ENCODE results near the gene LRRC66. TPM values are rescaled to one million over a fixed set of nuclear protein-coding genes. Genes with fewer than 3 reads are reported as not detected.

The LRRC66 gene
- polyA plus RNA-seq, 1 experiment = 0.28 TPM

DNA sequence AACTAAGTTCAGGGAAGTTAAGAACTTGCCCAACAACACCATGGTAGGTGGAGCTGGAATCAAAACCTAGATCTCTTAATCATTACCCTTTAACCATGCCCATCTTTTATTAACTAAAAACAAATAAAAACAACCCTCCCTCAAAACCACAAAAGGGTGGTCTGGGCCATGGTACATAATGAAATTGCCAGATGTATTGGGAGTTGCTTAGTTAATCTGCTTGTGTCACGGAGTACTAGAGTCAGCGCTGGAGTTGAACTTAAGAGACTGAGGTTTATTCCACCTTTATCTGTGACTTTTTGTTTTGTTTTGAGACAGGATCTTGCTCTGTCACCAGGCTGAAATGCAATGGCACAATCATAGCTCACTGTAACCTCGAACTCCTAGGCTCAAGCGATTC, 13.3 kb downstream of the LRRC66 start:
- H3K27me3 ChIP-seq (ENCODE audit: control insufficient read depth, insufficient read depth, low read length) = no peaks in the 10 kb centered on the region
- TF ChIP-seq, protein P1, sequence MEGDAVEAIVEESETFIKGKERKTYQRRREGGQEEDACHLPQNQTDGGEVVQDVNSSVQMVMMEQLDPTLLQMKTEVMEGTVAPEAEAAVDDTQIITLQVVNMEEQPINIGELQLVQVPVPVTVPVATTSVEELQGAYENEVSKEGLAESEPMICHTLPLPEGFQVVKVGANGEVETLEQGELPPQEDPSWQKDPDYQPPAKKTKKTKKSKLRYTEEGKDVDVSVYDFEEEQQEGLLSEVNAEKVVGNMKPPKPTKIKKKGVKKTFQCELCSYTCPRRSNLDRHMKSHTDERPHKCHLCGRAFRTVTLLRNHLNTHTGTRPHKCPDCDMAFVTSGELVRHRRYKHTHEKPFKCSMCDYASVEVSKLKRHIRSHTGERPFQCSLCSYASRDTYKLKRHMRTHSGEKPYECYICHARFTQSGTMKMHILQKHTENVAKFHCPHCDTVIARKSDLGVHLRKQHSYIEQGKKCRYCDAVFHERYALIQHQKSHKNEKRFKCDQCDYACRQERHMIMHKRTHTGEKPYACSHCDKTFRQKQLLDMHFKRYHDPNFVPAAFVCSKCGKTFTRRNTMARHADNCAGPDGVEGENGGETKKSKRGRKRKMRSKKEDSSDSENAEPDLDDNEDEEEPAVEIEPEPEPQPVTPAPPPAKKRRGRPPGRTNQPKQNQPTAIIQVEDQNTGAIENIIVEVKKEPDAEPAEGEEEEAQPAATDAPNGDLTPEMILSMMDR (IDR thresholded peaks at IDR 0.05; ENCODE audit: insufficient read depth, low read depth, low read length) = no peak
- no peaks in the 10 kb centered on the region for H3K36me3 ChIP-seq (ENCODE audit: control insufficient read depth, insufficient read depth, low read length)
- CTCF ChIA-PET = no interaction called here
- no peak for DNase-seq (ENCODE audit: low read depth)
- no peak overlapping the region for H3K4me3 ChIP-seq (ENCODE audit: low read depth, low read length)
- POLR2A ChIA-PET = no interaction called here

DNA sequence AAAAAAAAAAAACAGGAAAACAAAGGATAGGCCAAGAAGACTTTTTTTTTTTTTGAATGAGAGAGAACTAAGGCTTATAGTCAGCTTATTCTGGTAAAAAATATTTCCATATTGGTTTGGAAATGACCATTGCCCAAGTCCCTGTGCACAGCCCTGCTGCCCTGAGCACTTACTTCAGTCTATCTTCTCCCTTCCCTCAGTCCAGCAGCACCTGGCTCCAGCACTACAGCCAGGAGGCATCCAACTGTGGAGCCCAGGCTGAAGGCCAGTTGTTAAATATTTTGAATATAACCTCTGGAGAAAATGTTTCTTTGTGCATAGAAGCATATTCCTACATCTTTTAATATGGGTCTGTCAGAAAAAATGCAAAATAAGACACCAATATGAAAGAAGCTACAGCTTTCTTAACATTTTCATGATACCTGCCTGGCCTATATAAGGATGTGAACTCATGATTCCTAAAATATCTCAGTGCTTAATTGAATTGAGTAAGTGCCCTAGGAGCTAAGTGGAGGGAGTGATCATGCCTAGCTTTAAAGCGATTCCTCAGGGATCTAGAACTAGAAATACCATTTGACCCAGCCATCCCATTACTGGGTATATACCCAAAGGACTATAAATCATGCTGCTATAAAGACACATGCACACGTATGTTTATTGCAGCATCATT, 14.4 kb downstream of the LRRC66 start:
- DNase-seq (ENCODE audit: low read depth) = no peak
- CTCF ChIA-PET = interaction anchor here (0.6 kb wide), 1 partner anchor 101 kb away, joined by 3 read pairs; no protein-coding TSS in a partner anchor
- no peak overlapping the region for H3K4me3 ChIP-seq (ENCODE audit: low read depth, low read length)
- no peaks in the 10 kb centered on the region for H3K27me3 ChIP-seq (ENCODE audit: control insufficient read depth, insufficient read depth, low read length)
- no peaks in the 10 kb centered on the region for H3K36me3 ChIP-seq (ENCODE audit: control insufficient read depth, insufficient read depth, low read length)
- POLR2A ChIA-PET = no interaction called here
- TF ChIP-seq, protein P1 (IDR thresholded peaks at IDR 0.05; ENCODE audit: insufficient read depth, low read depth, low read length) = no peak

DNA sequence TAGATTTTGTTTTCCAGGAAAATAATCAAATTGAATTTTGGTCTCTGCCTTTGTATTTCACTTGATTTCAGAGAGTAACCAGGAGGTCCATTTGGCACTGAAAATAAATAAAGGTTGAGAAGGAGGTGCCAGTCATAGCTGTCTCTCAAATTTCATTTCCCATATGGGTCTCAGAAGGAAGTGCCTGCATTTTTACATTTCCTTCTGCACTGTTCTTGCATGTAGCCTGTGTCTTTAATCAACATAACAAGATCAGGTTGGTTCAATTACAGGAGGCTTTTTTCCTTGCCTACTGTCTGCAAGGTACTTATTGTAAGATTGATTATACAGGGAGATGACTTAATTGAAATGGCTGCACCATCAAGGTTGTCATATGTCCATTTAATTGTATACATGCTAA, 15.7 kb downstream of the LRRC66 start:
- DNase-seq (ENCODE audit: low read depth) = no peak
- TF ChIP-seq, protein P1 (IDR thresholded peaks at IDR 0.05; ENCODE audit: insufficient read depth, low read depth, low read length) = no peak
- Histone ChIP-seq H3K36me3 (ENCODE audit: control insufficient read depth, insufficient read depth, low read length) (no peaks in the 10 kb centered on the region), H3K4me3 (ENCODE audit: low read depth, low read length) (no peak overlapping the region), H3K27me3 (ENCODE audit: control insufficient read depth, insufficient read depth, low read length) (no peaks in the 10 kb centered on the region)
- ChIA-PET CTCF (no interaction called here), POLR2A (no interaction called here)

DNA sequence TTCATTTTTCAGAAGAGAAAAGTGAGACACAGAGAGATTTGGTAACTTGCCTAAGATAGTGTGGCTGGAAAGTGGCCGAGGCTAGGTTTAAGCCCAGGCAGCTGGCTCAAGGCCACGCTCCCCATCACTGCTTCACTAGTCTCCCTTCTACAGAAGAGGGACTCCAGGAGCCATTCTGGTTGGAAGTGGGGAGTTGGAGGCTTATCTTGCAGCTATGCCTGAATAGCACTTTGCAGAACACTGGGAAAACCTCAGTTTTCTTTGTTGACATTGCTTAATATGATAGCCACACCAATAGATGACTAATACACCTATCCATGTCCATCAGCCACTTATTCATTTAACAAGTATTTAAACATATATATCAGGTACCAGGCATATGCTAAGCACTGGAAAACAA, 18.5 kb downstream of the LRRC66 start:
- ChIA-PET CTCF (no interaction called here), POLR2A (no interaction called here)
- no peak for DNase-seq (ENCODE audit: low read depth)

DNA sequence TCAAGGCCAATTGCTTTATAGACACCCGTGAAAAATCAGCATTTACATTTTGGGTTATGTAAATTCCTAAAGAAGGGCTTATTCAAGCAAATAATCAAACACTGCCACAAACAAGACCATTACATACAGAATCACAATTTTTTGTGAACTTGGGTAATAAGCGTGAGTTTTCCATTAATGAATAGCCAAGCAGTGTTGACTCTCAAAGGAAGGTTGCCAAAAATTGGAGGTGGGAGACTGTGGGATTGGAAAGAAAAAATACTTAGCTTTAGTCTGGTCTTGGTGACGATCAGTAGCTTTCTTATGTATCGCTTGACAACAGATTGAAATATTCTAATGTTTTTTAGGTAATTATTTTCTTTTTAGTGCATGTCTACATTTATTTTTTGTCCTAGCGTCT, 20.9 kb downstream of the LRRC66 start:
- no peak overlapping the region for H3K4me3 ChIP-seq (ENCODE audit: low read depth, low read length)
- no peaks in the 10 kb centered on the region for H3K36me3 ChIP-seq (ENCODE audit: control insufficient read depth, insufficient read depth, low read length)
- ChIA-PET CTCF (no interaction called here), POLR2A (no interaction called here)
- no peaks in the 10 kb centered on the region for H3K27me3 ChIP-seq (ENCODE audit: control insufficient read depth, insufficient read depth, low read length)
- TF ChIP-seq, protein P1 (IDR thresholded peaks at IDR 0.05; ENCODE audit: insufficient read depth, low read depth, low read length) = no peak
- DNase-seq (ENCODE audit: low read depth) = no peak

More for the DNA sequence above, 18.5 kb downstream of the LRRC66 start:
- Histone ChIP-seq H3K36me3 (ENCODE audit: control insufficient read depth, insufficient read depth, low read length) (no peaks in the 10 kb centered on the region), H3K4me3 (ENCODE audit: low read depth, low read length) (no peak overlapping the region), H3K27me3 (ENCODE audit: control insufficient read depth, insufficient read depth, low read length) (no peaks in the 10 kb centered on the region)
- TF ChIP-seq, protein P1 (IDR thresholded peaks at IDR 0.05; ENCODE audit: insufficient read depth, low read depth, low read length) = no peak

All from BJ (cell line).